ENCODE results near the gene BMF.

GRCh38 chr15:40092256-40092978 is 16.3 kb downstream of the BMF start:
- TF ChIP-seq CTCF (IDR thresholded peaks at IDR 0.05; ENCODE audit: low read depth, low read length), result no peak
- TF ChIP-seq EZH2phosphoT487 (IDR thresholded peaks at IDR 0.05; ENCODE audit: low read depth), result no peak
